HL-60 (cell line): ENCODE data around the gene ZNF185.

Source experiments
- CTCF ChIP-seq: IDR thresholded peaks from one replicate; pipeline ENCODE4 v1.5.1; 2011; ENCODE audit warnings: low read length, control low read depth, inconsistent platforms; ENCODE audit not compliant: insufficient read depth
- POLR2AphosphoS5 ChIP-seq: IDR thresholded peaks from 2 replicates; pipeline ENCODE4 v1.6.1; 2012; ENCODE audit warnings: low read depth
- REST ChIP-seq: IDR thresholded peaks from 2 replicates; pipeline ENCODE4 v1.6.1; 2012; ENCODE audit warnings: low read depth; ENCODE audit not compliant: insufficient replicate concordance
- SPI1 ChIP-seq: IDR thresholded peaks from 2 replicates; pipeline ENCODE4 v1.6.1; 2012; ENCODE audit warnings: low read depth, mild to moderate bottlenecking, borderline replicate concordance

GRCh38 chrX:152901816-152902501 is 4.1 kb downstream of the ZNF185 start:
- TF ChIP-seq CTCF (no peak), REST (no peak), POLR2AphosphoS5 (no peak), SPI1 (no peak)
